MM.1S (cell line): Measurements from ENCODE around the gene ZMYM4.

Experiments
- EZH2 ChIP-seq: fragments of 300-600 bp; sonication (generic); optimal IDR thresholded peaks from 2 replicates; pipeline ENCODE3; 2017; ENCODE audit warnings: low read depth, mild to moderate bottlenecking, antibody characterized with exemption, low read length, mixed read lengths
- EZH2phosphoT487 ChIP-seq: fragments of 300-600 bp; sonication (generic); IDR thresholded peaks from 2 replicates; pipeline ENCODE4 v1.6.1; 2018; ENCODE audit warnings: antibody characterized with exemption, low read length
- TF ChIP-seq, protein P1 (sequence below): fragments of 300-600 bp; sonication (generic); IDR thresholded peaks from 2 replicates; pipeline ENCODE4 v1.5.1; 2016; ENCODE audit warnings: antibody characterized with exemption, low read length, mixed read lengths

- TF ChIP-seq, protein P1, sequence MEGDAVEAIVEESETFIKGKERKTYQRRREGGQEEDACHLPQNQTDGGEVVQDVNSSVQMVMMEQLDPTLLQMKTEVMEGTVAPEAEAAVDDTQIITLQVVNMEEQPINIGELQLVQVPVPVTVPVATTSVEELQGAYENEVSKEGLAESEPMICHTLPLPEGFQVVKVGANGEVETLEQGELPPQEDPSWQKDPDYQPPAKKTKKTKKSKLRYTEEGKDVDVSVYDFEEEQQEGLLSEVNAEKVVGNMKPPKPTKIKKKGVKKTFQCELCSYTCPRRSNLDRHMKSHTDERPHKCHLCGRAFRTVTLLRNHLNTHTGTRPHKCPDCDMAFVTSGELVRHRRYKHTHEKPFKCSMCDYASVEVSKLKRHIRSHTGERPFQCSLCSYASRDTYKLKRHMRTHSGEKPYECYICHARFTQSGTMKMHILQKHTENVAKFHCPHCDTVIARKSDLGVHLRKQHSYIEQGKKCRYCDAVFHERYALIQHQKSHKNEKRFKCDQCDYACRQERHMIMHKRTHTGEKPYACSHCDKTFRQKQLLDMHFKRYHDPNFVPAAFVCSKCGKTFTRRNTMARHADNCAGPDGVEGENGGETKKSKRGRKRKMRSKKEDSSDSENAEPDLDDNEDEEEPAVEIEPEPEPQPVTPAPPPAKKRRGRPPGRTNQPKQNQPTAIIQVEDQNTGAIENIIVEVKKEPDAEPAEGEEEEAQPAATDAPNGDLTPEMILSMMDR: no peak
- no peak for TF ChIP-seq EZH2phosphoT487
- TF ChIP-seq EZH2: no peak
These were observed 52.4 kb downstream of the ZMYM4 start for GRCh38 chr1:35320937-35321336.
